Tibial nerve (tissue), 3 donors: ENCODE results near the gene NKX1-2.

Experiments used
- CTCF ChIP-seq, 5 experiments: fragments of 200-600 bp in 3 of 5; fragments of 450-650 bp in 2 of 5; sonication (generic) in 3 of 5; IDR thresholded peaks; one replicate each; pipeline ENCODE4 v1.5.1; 2016 to 2019; ENCODE audit warnings: antibody characterized with exemption in 5 of 5, mild to moderate bottlenecking in 3 of 5, moderate library complexity in 2 of 5
- POLR2A ChIP-seq, 2 donors: fragments of 450-650 bp; IDR thresholded peaks; one replicate each; pipeline ENCODE4 v1.6.1; 2017; ENCODE audit warnings: antibody characterized with exemption in 2 of 2, mild to moderate bottlenecking in 2 of 2, moderate library complexity in 2 of 2

GRCh38 chr10:124420254-124420653 lies 29.6 kb downstream of the NKX1-2 start:
- TF ChIP-seq CTCF (IDR thresholded peaks at IDR 0.05): no peak
- no peak for TF ChIP-seq POLR2A (IDR thresholded peaks at IDR 0.05)
